Thyroid gland (tissue), 4 donors: Measurements from ENCODE around the gene NELFA.

Source experiments
- POLR2A ChIP-seq, 2 donors: fragments of 450-650 bp; IDR thresholded peaks; one replicate each; pipeline ENCODE4 v1.6.1; 2017; ENCODE audit warnings: antibody characterized with exemption in 2 of 2, mild to moderate bottlenecking in 2 of 2, moderate library complexity in 1 of 2
- TF ChIP-seq, protein P1 (sequence below), 6 experiments: fragments of 200-600 bp in 3 of 6; fragments of 450-650 bp in 3 of 6; sonication (generic) in 3 of 6; IDR thresholded peaks; one replicate each; pipeline ENCODE4 v1.5.1; 2016 to 2019; ENCODE audit warnings: antibody characterized with exemption in 6 of 6, mild to moderate bottlenecking in 2 of 6, inconsistent platforms in 1 of 6, moderate library complexity in 1 of 6

DNA sequence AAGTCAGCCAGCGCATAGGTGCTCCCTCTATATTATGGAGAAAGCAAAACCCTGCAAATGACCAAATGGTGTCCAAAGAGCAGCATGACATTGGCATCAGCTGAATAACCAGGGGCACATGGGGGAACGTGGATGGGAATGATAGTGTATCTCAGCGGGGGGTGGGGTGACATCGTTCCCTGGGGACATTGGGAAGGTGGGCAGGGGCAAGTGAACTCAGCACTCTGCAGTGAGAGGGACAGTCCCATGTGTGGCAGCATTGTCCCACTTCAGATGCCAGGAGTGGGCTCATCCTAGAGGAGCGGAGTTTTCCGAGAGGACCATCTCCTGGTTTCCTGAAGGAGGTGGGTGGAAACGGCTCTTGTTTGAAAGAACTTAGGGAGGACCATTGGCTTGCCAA lies 64.8 kb downstream of the NELFA start:
- TF ChIP-seq, protein P1, sequence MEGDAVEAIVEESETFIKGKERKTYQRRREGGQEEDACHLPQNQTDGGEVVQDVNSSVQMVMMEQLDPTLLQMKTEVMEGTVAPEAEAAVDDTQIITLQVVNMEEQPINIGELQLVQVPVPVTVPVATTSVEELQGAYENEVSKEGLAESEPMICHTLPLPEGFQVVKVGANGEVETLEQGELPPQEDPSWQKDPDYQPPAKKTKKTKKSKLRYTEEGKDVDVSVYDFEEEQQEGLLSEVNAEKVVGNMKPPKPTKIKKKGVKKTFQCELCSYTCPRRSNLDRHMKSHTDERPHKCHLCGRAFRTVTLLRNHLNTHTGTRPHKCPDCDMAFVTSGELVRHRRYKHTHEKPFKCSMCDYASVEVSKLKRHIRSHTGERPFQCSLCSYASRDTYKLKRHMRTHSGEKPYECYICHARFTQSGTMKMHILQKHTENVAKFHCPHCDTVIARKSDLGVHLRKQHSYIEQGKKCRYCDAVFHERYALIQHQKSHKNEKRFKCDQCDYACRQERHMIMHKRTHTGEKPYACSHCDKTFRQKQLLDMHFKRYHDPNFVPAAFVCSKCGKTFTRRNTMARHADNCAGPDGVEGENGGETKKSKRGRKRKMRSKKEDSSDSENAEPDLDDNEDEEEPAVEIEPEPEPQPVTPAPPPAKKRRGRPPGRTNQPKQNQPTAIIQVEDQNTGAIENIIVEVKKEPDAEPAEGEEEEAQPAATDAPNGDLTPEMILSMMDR (IDR thresholded peaks at IDR 0.05): no peak
- TF ChIP-seq POLR2A (IDR thresholded peaks at IDR 0.05): no peak
